Activated CD4-positive, alpha-beta T cell treated with anti-CD3 and anti-CD28 coated beads for 24 hours (primary cell): Measurements from ENCODE around the gene FOXP1.

Experiments used
- DNase-seq, 2 donors: peaks; one replicate each; pipeline ENCODE4 v3.0.0-alpha.2; 2020; ENCODE audit warnings: low read depth in 2 of 2

Gene FOXP1

DNA sequence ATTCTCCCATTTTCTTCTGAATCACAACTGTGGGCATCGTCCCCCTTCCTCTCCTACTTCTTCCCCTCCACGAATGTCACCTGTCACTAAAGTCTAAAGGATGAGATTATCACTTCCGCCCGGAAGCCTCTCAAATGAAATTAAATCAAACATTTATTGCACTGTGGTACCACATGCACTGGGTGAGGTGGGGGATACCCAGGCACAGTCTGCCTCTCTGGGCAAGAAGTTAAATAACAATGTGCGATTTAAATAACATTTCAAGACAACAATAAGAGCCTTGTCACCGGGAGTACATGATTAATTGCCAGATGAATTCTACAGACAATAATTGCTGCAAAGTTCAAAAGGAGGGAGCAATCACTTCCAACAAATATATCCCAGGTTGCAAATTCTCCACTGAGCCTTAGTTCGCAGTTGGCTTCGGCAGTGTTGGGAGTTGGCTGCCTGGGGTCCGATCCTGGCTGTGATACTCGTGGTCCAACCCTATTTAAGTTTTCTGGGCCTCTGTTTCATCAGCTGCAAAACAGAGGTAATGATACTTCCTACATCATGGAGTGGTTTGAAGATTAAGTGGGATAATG, 77.7 kb downstream of the FOXP1 start:
- no peak for DNase-seq

DNA sequence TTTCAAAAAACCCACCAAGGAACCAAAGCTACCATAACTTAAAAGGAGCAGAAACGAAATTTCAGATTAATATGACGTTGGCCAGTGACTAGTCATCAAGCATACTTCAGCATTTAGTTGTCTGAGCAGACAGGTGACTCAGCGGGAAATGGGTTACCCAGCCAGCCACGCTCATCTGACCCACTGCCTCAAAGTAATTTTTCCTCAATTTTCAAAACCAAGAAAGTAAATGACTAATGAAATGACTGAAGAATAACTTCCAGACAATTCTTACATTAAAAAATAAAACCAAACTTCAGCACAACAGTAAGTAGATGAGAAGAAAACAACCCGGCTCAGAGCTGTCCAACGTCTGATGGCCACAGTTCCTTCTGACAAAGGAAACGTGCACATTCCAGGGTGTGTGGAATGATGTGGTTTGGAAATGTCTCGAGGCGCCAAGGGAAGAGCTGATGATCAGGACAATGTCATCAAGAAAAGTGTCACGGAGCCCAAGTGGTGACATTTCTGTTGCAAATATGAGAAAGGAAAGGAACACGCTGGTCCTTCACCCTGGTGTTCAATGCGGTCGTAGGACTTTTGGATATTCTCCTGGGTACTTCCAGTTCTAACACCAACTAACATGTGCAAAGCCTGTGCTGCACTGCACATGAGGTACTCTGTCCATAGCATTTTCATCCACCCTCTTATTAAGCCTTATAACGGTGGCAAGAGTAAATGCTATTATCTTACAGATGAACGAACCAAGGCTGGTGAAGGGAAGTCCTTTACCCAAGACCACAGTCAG, 79.1 kb downstream of the FOXP1 start:
- DNase-seq = peak in 1 of 2 donors; percentile 33

DNA sequence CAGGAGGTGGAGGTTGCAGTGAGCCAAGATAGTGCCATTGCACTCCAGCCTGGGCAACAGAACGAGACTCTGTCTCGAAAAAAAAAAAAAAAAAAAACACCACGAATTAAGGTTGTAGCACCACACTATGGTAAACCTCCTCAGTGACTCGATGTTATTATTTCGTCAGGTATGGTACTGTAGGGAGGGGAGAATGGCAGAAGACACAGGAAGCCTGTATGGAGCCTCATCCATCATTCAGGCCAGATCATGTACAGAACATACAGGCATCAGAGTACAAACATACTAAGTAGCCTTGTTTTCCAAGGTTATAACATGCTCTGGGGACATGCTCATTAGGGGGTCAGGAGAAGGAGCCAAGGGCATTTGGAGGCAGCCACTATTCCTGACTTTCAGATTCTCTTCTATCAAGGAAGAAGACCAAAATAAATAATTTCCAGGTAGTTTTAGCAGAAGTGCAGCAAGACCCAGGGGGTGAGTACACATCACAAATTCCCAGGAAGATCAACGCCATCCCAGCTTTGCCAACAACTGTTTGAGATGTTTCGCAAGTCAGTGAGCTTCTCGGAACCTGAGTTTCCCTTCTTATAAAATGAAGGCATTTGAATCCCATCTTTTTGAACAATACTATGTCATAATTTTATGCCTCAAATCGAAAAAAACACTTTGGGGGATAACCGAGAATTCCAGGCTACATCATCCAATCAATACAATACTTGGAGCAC, 79.8 kb downstream of the FOXP1 start:
- DNase-seq = no peak

DNA sequence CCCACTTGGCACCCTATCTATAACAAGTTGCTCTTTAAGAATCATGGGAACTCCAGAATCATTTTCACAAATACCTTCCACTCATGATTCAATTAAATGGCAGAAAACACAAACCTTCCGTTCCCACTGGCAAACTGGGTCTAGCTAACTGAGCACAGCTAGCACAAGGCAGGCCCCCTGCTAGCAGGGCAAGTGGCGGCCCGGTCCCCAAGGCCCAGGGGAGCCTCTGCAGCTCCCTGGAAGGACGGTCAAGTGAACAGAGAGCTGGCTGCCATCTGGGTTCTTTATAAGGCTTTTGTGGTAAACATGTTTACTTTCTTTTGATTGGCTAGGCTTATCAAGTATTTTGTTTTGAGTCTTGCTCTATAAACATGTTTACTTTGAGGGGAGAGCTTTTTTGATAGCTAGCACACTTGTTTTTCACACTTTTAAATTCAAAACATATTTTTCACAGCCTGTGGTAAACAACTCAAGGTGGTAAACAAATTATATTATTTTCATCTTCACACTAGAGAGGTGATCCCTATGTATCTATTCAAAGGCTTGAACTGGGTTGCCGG, 81.4 kb downstream of the FOXP1 start:
- no peak for DNase-seq

DNA sequence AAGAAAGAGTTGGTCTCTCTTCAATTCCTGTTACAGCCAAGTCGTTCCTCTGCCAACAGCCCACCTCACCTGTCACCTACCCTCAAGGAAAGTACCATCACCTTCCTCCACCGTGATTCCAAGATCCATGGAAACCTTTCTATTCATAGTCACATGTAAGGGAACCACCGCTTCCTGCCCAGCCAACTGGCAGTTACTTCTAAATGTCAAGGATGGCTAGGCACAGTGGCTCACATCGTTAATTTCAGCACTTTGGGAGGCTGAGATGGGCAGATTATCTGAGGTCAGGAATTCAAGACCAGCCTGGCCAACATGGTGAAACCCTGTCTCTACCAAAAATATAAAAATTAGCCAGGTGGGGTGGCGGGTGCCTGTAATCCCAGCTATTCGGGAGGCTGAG, 82.8 kb downstream of the FOXP1 start:
- no peak for DNase-seq

DNA sequence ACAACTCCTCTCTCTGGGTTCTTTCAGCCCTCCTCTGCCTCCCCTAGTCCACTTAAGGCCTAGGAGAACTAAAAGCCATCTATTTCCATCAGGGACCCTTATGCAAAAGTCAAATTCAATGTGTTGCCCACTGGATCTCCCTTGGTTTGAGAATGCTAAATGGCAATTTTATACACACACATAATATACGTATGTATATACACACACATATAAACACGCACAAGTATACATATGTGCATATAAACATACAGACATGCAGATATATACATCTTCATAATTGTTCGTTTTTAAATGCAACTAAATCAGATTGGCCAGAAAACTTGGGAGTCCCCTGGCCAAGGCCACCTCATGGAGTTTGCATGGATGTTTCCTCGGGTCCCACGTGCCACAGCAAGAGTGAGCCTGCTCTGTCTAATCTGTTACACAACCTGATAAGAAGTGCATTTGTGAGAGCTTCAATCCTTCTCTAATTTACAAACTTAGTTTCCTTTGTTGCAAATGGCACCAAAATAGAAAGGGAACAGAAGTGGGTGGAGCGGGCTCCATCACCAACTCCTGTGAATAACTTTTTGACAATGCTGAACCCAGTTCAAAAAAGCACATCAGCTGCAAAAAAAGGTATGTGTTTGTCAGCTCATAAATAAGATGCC, 84.2 kb downstream of the FOXP1 start:
- DNase-seq = no peak

DNA sequence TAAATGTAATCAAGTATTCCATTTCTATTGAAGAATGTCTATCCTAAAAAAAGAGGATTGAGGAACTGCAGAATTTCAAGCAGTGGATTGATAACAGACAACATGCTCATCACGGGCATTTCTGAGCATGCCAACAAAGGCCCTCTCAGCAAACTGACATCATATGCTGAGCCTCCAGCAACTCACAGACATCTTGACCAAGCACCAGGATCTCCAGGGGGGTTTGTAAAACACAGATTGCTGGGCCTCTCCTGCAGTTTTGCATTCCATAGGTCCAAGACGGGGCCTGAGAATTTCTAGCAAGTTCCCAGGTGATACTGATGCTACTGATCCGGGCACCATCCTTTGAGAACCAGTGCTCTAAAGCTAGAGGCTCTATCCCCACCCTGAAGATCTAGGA, 85.0 kb downstream of the FOXP1 start:
- DNase-seq = no peak

DNA sequence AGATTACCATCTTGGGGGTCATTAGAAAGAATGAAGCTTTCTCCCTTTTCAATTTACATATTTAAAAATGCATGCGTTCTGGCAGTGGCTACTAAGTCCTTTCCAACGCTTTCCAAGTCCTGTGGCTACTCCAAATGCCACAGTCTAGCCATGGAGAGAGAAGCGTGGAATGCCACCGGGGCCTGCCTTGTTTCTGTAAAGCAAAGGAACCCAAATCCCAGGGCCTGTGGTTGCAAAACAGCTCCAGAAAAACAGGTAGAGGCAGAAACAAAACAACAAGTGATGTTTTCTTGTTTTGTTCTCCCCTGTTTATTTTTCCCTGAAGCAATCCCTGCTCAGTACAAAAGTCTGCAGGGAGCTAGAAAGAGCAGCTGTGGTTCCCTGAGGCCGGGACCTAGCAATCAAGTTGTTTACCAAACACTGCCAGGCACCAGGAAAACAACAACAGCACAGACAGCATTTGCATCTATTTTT, 85.5 kb downstream of the FOXP1 start:
- no peak for DNase-seq

DNA sequence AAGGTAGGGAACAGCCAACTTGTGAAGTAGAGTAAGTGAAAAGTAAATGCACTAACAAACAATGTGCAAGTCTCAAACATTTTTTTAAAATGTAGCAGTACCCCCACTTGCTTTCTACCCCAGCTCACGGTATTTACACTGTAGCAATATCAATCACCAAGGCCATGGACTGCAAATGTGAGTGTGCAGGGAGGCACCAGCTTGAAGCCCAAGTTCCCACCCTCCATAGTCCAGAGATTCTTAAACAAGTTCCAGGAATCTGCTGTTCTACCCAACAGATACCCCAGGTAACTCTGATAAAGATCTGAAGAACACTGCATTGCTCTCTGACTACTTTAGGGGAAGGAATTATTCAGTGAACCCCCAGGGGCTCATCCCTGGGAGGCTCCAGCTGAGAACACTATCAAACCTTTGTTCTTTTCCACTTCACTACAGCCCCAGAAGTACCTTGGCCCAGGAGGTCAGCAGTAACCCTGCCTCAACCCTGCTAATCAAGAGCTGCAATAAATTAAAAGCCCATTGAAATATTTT, 86.1 kb downstream of the FOXP1 start:
- no peak for DNase-seq

DNA sequence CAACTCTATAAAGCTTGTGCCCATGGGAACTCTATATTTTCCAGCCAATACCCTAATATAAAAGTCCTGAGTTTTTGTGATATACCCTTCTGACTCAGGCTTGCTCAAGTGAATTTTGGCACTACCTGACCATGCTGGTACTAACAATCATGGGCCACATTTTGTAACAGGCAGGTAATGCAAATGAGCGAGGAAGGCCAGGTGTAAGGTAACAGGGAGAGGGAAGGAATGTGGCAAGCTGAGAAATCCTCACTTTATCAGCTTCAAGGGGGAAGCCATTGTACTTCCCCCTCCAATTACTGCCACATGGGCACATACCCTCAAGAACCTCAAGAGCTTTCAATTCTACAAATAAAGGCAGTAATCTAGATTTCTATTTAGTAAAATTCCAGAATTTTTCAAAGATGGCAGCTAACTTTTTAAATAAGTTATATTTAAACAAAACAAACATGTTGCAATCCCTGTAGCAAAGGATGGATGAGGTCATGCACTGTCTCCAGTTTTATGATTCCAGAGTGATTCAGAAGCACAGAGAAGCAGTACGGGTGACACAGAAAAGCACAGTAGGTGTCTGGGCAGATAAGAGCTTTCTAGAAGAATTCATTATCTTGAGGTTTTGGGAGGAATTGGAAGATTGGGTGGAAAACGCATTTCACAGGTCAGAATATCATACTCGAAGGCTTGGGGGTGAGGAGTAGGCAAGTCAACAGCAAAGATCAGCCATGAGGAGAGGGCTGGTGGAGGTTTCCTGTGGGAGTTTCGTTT, 87.6 kb downstream of the FOXP1 start:
- DNase-seq = no peak

DNA sequence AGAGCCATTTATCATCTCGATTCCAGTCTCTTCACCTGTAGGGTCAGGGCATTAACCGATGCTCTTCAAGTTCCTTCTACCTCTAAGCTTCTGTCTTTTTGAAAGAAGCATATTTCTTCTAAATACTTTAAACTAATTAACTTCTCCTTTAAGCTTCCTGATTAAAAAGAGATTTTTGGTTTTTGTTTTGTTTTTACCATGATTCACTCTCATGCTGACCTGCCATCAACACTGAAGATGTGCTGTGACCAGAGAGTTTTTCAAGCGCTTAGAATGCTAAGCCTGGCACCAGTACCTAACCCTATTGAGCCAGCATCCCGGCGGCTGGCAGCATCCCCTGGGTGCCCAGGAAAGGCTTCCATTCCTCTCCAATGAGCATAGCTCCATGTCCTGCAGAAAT, 89.3 kb downstream of the FOXP1 start:
- DNase-seq = no peak

DNA sequence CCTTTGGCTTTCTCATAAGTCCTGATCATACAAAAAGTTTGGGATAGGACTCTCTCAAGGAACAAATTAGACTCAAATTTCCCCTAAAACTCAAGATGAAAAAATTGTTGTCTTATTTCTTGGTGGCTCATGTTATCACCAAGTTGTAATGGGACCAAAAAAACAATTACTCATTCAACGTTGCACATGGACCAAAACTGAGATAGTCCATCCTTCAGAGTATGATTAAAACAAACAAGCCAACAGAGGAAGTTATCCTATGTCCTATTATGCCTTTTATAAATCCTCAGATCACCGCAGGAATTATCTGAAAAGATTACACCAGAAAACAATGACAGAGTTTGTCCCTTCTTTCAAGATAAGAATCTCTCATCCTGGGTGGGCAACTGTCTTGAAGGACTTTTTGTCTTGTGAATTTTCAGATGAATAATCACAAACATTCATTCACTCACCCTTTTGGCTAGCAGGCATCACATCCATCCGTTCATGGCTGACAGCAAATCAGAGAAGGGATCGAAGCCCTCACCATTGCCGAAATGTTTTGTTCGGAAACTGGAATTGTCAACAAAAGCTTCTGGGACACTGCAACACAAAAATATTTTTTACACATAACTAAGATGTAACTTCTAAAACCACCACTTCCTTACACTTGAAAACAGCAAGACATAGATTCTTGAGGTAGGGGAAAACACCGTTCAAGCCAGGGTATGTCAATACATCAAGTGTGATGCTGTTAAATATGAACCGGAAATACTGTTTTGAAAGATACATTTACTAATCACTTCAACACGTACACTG, 90.4 kb downstream of the FOXP1 start:
- no peak for DNase-seq

DNA sequence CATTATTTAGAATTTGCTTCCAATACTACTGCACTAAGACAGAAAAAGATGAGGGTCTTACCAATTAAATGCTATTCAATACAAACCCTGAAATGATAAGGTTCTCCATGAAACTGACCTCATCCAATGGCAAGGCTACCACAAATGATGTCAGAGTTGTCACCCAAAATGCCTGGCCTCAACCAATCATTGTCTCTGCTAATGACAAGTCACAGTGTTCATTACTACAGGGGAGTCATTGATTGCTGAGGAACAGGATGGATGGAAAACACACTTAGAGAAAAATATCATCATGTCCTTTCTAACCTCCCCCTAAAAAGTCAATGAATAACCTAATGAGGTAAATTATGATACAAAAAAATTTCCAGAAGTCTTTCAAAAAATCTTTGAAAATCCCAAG, 91.0 kb downstream of the FOXP1 start:
- no peak for DNase-seq

DNA sequence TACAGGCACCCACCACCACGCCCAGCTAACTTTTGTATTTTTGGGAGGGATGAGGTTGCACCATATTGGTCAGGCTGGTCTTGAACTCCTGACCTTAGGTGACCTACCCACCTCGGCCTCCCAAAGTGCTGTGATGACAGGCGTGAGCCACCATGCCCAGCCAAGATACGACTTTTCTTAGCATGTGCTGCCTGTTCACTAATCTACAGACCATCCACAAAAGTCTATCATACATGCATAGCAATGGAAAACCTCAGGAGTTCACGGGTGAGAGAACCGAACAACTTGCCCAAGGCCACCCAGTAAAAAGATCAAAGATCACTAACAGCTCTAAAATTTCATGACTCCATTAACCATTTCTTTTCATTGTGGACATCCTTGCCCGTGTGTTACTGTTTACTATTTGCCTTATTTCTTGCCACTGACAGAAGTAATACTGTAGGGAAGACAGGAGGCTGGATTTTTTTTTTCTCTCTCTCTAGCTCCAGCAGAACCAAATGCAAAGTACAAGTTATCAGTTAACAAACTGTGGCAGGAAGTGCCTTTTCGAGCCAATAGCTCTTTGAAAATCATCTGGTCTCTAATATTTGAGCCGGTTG, 92.3 kb downstream of the FOXP1 start:
- DNase-seq = no peak

DNA sequence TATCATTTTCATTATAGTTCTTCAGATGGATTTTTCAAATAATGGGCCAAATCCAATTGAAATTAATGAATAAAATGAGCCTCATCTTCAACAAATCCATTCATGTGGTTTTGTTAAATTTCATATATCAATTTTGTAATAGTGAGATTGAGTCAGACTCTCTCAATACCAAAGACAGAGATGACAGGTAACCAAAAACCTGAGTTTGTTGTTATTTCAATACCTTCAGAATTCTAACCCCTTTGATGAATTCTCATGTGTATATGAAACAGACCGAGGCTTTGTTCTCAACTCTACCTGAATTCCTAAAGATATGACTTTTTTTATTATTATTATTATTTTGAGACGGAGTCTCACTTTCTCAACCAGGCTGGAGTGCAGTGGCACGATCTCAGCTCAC, 92.8 kb downstream of the FOXP1 start:
- no peak for DNase-seq

DNA sequence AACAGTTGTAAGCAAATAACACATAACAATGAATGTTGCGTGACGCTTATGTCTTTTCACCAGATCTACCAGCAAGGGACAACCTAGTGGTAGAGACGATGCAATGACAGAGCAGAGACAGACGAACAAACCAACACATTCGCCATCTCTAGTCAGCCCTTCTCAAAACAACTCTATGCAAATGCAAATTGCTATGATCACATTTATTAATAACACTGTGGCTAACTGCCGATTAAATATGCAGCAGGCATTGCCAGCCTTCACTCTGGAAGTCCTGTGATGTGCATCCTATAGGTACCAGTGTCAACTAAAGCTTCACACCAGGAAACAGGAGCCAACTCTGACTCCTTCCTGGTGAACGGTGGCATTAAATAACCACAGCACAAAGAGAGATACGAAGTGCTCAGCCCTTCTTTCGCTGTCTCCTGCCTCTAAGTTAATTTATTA, 94.2 kb downstream of the FOXP1 start:
- no peak for DNase-seq

DNA sequence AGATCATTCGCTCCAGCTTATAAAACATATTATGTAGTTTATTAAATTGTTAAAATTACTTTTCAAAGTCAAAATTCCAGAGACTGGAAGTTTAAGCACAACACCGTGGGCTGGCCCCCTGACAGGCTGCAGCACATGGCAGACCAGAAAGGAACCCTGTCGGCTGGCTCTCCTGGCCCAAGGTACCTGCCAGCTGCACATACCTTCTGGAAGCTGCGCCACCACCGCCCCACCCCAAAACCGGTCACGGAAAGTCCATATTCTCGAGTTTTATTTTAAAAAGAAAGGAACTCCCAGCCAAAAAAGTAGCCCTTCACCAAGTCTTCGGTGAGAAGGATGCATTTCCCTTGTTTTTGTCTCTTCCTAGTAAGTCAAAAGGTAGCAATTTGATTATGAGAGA, 94.6 kb downstream of the FOXP1 start:
- DNase-seq = no peak

DNA sequence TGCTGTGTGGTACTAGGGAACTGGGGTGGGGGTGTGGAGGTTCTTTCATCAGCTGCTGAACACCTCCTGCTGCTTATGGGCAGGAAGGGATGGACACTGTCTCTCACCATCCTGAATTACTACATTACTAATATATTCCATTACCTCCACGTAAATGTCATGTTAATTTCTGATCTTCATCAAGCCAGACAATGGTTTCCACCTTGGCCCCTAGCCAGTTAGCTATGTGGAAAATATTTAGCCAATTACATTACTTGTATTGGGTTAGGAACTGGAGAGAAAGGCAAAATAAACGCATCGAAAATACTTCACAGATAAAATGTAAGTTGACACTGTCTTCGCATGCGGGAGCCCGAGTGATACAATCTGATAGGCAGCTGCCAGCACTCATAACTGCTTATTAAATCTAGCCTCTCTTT, 95.1 kb downstream of the FOXP1 start:
- DNase-seq = no peak

DNA sequence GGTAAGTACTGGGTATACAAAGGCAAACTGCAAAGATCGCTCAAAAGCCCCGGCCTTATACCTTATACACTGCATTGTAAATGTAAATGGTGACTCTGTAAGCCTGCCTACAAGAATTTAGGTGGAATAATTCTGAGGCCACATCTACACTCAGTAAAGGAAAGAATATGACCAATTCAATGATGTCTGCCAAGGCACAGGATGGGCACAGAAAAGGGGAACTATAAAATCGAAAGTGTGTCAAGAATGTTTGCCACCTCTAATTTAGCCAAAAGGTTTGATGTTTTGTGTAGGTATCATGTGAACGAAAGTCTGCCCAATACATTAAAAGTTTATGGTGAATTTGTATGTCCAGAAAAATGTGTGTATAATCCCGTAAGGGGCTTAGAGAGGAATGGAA, 96.1 kb downstream of the FOXP1 start:
- DNase-seq = no peak

DNA sequence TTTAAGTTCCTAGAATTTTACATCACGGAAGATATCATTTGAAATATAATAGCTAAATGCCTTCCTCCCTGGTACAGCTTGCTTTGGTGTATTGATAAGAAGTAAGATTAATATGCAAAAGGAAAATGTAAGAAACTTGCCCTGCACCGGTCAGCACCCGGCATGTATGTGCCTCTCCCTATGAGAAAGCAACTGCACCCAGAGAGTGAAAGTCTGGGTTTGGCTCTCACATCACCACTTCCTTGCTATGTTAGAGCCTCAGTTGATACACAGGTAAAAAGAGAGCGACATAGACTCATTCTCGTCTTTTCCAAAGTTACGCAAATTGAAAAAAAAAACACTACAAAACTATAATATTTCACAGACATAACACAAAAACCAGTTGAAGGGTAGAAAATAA, 96.7 kb downstream of the FOXP1 start:
- DNase-seq = no peak
